GM18507 (cell line): ENCODE measurements around the gene BRPF1.

Experiments
- DNase-seq: peaks from one replicate; pipeline ENCODE4 v3.0.0; 2011; ENCODE audit warnings: low read depth; ENCODE audit not compliant: insufficient read length; ENCODE audit errors: extremely low spot score
- FAIRE-seq: peaks from 2 replicates; lab custom pipeline; 2011; peaks lifted over from hg19 to GRCh38; lab: Jason Lieb, UNC

BRPF1 gene

DNA sequence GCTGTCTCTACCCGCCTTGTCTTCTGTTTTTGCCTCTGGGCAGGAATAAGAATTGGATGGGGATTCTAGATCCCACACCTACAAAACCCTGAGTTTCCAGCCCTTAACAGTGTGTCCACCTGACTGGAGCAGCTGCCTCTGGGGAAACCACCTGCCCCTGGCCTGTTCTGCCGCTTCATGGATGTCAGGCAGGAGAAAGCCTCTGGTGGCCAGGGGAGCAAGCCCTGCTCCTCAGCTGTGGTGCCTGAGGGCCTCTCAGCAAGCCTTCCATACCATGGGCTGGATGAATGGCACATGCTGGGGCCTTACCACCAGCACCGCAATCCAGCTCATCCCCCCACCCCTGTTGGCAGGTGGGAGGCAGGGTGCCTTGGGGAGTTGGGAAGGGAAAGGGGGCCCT, 33.2 kb upstream of the BRPF1 start:
- FAIRE-seq (no peak), DNase-seq (no peak)

DNA sequence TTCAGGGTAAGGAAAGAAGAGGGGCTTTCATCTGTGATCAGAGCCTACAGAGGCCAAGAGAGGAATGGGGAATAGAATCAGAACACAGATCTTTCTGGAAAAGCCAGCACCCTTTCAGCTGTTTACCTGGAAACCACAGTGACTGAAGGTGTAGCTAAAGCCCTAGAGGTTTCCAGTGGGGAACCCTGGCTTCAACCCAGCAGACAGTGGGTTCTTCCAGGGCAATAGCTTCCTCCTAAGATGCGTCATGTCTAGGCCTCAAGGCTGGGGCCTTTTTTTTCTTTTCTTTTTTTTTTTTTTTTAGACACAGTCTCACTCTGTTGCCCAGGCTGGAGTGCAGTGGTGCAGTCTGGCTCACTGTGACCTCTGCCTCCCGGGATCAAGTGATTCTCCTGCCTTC, 31.0 kb upstream of the BRPF1 start:
- FAIRE-seq: no peak
- no peak for DNase-seq

GRCh38 chr3:9701006-9701405, 30.5 kb upstream of the BRPF1 start:
- DNase-seq: no peak
- FAIRE-seq: no peak

- FAIRE-seq: no peak
Observed at GRCh38 chr3:9701711-9702110, 29.8 kb upstream of the BRPF1 start.

DNA sequence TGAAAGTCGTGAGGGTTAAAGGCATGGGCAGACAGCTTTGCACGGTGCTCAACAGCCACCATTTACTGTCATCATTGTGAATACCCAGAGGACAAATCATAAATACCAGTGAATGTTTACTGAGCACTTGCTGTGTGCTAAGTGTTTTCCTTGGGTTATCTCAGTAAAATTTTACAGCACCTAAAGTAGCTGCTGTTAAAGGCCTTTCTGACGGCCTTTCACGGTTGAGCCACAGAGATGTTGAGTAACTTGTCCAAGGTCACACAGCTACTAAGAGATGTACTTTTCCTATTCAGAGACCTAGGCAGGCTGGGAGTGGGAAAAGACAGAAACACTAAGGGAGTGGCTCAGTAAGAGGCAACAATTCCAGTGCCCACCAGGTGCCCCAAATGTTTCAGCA, 28.3 kb upstream of the BRPF1 start:
- FAIRE-seq (no peak), DNase-seq (no peak)

More at GRCh38 chr3:9701711-9702110, 29.8 kb upstream of the BRPF1 start:
- no peak for DNase-seq

- FAIRE-seq (no peak), DNase-seq (no peak)
Observed at GRCh38 chr3:9703736-9704346, 27.7 kb upstream of the BRPF1 start, which contains the start of gene CPNE9. TSS of gene CPNE9 (plus strand) at chr3:9703833. CDS start at chr3:9703997, 164 bp downstream.

DNA sequence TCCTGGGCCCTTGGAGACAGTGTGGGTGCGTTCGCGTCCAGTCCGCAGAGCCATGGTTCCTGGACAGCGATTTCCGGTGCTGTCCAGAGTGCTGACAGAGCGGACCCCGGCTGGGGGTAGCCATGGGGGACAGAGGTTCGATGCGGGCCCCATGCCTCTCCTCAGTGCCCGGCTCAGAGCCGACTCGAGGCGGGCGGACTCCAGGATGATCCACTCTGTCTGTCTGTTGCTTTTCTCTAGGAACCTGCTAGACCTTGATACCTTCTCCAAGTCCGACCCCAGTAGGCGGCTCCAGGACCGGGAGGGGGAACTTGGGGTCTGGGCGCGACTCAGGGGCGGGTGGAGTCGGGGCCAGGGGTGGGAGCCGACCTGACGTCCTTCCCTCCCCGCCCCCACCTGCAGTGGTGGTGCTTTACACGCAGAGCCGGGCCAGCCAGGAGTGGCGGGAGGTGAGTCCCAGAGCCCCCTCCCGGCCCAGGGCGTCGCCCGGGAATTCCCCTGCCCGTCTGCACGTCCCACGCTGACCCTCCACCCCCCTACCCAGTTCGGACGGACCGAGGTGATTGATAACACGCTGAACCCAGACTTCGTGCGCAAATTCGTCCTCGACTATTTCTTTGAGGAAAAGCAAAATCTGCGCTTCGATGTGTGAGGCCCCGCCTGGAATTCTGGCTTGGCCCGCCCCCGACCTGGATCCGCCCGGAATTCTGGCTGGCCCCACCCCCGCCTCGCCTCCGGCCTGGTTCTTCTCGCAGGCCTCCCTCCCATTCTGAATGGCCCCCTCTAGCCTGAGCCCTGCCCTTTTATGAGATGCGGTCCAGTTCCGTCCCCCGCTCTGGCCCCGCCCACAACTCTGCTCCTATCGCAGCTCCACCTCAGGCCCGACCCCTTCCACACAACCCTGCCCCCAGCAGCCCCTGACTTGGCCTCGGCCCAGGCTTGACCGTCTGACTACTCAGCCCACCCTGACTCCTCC, 26.9 kb upstream of the BRPF1 start:
- DNase-seq (no peak), FAIRE-seq (no peak)

DNA sequence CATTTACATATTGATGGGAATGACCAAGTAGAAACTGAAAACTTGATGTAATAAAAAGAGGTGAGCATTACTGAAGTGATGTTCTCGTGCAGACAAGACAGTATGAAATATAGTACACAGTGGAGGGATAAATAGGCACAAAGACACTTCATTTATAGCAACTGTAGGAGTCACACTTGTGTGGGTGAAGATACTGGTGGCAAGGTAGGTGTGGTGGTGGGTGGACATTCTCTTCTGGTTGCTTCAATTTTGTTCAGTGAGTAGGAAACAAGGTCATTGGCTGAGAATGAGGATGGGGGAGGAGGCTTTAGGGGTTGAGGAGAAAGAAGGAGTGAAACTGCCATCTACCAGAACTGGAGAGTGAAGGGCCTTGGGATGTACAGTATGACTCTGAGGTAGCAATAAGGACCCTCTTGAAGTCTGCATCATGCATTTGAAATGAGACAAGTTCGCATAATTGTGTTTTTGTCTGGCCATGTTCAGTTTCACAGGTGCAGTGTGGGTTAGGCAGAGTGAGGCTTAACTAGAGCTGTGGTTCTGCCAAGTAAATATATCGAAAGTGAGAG, 21.3 kb upstream of the BRPF1 start:
- no peak for DNase-seq

GRCh38 chr3:9712415-9712814, 19.1 kb upstream of the BRPF1 start:
- no peak for FAIRE-seq
- DNase-seq: no peak

More for the DNA sequence above, 21.3 kb upstream of the BRPF1 start:
- FAIRE-seq: no peak

GRCh38 chr3:9713142-9713541, 18.4 kb upstream of the BRPF1 start:
- FAIRE-seq (no peak), DNase-seq (no peak)

DNA sequence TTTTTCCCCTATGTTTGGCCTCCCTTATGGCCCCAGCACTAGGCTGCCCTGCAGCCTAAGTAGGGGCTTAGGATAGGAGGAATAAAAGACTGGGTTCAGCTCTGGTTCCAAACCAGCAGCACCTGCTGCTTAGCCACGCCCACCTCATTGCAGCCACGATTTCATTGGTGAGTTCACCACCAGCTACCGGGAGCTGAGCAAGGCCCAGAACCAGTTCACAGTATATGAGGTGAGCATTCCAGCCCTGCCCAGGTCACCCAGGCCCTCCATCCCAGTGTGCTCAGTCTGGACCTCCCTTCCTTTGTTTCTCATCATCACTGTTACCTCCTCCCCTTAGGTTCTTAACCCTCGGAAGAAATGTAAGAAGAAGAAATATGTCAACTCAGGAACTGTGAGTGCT, 16.4 kb upstream of the BRPF1 start:
- FAIRE-seq: no peak
- no peak for DNase-seq

DNA sequence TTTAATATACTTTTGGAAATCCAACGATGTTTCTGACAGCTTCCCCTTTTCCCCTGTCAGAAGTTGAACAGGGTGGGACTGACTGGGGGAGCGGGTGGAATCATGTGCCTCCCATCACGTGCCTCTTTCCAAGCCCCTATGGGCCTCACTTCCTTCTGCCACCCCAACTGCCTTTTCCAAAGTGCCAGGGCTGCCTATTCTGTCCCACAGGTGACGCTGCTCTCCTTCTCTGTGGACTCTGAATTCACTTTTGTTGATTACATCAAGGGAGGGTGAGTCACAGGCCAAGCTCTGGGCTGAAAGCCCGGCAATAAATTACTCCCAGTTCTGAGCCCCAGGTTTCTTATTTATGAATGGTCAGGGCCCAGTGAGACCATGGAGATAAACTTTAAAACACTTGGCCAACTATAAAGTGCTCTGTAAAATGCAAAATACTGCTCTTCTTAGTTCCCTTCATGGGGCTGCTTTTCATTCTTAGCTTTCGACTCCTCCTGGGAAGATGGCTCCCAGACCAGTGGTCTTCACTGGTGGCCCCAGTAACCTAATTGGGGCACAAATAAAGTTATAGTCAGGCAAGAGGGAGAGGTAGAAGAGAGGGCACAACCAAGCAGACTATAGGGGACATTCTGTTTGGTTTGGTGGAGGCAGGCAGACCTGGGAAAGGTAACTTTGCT, 15.6 kb upstream of the BRPF1 start:
- DNase-seq (no peak), FAIRE-seq (no peak)

GRCh38 chr3:9716801-9717555, 14.6 kb upstream of the BRPF1 start:
- no peak for DNase-seq
- no peak for FAIRE-seq

DNA sequence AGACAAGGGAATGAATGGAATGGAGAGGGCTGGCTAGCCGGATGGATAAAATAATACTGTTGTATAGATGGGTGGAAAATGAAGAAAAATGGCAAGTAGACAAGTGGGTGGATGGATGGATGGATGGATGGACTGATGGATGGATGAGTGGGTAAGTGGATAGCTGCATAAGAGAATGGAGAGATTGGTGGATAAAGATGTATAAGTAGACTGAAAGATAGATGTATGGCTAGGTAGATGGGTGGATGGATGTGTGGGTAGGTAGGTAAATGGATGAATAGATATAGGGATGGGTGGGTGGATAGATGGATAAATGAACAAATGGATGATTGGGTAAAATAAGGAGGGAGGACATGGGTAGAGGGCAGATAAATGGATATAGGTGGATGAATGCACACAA, 14.0 kb upstream of the BRPF1 start:
- DNase-seq (no peak), FAIRE-seq (no peak)

DNA sequence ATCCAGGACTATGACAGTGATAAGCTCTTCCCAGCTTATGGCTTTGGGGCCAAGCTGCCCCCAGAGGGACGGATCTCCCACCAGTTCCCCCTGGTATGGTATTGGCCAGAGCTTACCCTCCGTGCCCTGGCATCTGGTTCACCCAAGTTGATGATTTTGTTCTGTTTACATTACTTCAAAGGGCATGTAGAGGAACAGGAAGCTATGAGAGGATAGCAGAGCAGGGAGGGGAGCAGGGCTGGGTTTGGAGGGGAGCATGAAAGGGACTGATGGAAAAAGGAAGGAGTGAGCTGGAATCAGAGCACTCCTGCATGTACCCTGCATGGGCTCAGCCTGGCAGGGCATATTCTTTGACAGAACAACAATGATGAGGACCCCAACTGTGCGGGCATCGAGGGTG, 13.4 kb upstream of the BRPF1 start:
- FAIRE-seq: no peak
- DNase-seq: no peak

GRCh38 chr3:9721015-9721699, 10.4 kb upstream of the BRPF1 start:
- FAIRE-seq: no peak
- no peak for DNase-seq

DNA sequence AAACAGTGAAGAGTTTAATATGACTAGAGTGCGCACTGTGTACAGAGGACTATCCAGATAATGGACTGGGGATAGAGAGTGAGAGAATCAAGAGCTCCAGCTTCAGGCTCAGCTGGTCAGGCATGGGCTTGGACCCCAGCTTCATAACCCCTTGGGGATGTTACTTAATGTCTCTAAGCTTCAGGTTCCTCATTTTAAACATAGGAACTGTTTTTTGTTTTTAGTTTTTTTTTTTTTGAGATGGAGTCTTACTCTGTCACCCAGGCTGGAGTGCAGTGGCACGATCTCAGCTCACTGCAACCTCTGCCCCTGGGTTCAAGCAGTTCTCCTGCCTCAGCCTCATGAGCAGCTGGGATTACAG, 9.9 kb upstream of the BRPF1 start:
- DNase-seq (no peak), FAIRE-seq (no peak)

- FAIRE-seq (no peak), DNase-seq (no peak)
Observed at GRCh38 chr3:9725775-9726515, 5.6 kb upstream of the BRPF1 start.
